NOMO-1 treated with dmso at 0.1 percent for 144 hours (cell line): ENCODE results near the gene TMEM175.
"Not testable (repeated sequence)": the region's sequence is repeated elsewhere in the genome, so short reads cannot be mapped to it uniquely, and the experiment has no call there.

ENCODE experiments used
- DNase-seq: peaks from one replicate; lab custom pipeline; 2025; ENCODE audit not compliant: unreplicated experiment; lab: John Stamatoyannopoulos, UW

TMEM175 gene

GRCh38 chr4:915041-915474 lies 17.2 kb upstream of the TMEM175 start:
- DNase-seq = peak; percentile 20

GRCh38 chr4:915595-915994 lies 16.7 kb upstream of the TMEM175 start:
- DNase-seq = peak; percentile 26

GRCh38 chr4:917466-917865 lies 14.8 kb upstream of the TMEM175 start:
- DNase-seq = no peak

- DNase-seq = no peak
These were observed 14.3 kb upstream of the TMEM175 start for GRCh38 chr4:917992-918391.

GRCh38 chr4:918591-918990 lies 13.7 kb upstream of the TMEM175 start:
- not testable (repeated sequence) for DNase-seq

- not testable (repeated sequence) for DNase-seq
These were observed 13.1 kb upstream of the TMEM175 start for GRCh38 chr4:919004-919680.

DNA sequence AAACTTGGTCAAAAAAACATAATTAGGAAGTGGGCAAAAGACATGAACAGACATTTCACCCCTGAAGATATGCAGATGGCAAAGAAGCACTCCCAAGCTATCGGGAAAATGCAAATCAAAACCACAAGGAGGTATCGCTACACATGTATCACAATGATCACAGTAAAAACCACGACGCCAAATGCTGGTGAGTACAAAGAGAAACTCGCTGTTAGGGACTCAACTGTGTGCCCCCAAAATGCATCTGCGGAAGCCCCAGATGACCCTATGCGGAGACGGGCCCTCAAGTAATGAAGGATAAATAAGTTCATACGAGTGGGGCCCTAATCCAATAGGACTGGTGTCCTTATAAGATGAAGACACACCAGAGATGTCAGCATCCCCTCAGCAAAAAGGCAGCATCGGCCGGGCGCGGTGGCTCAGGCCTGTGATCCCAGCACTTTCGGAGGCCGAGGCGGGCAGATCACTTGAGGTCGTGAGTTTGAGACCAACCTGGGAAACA lies 10.4 kb upstream of the TMEM175 start:
- no peak for DNase-seq

- DNase-seq = no peak
These were observed 7.9 kb upstream of the TMEM175 start for GRCh38 chr4:924107-925096.

- DNase-seq = no peak
These were observed 7.1 kb upstream of the TMEM175 start for GRCh38 chr4:925171-925570.

- DNase-seq = no peak
These were observed 6.3 kb upstream of the TMEM175 start for GRCh38 chr4:925771-926500.

DNA sequence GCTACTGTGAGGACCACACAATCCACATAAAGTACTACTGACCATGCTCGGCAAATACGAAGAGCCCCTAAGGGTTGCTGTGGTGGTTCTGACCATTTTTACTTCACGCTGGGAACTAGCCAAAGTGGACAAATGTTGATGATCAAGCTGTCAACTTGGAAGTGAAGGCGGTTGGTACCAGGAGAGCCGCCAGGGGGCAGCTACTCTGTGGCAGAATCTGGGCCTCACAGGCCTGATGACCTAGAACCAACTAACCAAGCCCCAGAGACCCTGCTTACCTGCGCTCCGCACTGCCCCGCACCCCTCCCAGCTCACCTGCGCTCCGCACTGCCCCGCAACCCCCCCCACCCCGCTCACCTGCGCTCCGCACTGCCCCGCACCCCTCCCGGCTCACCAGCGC lies 5.7 kb upstream of the TMEM175 start:
- DNase-seq = no peak

GRCh38 chr4:927566-927965 lies 4.7 kb upstream of the TMEM175 start:
- DNase-seq = not testable (repeated sequence)

- no peak for DNase-seq
These were observed 3.0 kb upstream of the TMEM175 start for GRCh38 chr4:929096-929765.

DNA sequence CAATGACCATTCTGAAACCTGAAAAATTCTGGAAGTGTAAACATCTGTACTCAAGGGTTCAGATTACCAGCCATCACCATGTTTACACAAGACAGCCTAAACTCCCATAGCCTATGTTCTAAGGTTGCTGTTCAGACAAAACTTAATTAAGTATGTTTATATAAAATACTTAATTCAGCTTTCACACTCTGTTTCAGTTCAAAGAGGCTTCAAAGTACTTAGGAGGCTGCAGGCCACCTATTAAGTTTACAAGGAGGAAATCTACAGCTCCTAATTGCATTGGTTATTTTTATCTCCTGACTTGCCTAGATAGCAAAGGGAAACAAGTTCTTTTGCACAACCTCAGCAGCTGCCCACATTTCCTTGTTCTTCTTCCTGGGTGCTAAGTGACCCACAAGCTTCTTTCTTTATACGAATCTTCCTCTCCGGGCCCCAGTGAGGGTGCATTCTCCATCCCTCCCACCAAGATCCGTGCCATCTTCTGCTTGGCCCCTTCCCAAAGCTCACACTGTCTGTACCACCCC lies 2.2 kb upstream of the TMEM175 start:
- no peak for DNase-seq

- DNase-seq = no peak
These were observed 1.4 kb upstream of the TMEM175 start for GRCh38 chr4:930827-931193.

DNA sequence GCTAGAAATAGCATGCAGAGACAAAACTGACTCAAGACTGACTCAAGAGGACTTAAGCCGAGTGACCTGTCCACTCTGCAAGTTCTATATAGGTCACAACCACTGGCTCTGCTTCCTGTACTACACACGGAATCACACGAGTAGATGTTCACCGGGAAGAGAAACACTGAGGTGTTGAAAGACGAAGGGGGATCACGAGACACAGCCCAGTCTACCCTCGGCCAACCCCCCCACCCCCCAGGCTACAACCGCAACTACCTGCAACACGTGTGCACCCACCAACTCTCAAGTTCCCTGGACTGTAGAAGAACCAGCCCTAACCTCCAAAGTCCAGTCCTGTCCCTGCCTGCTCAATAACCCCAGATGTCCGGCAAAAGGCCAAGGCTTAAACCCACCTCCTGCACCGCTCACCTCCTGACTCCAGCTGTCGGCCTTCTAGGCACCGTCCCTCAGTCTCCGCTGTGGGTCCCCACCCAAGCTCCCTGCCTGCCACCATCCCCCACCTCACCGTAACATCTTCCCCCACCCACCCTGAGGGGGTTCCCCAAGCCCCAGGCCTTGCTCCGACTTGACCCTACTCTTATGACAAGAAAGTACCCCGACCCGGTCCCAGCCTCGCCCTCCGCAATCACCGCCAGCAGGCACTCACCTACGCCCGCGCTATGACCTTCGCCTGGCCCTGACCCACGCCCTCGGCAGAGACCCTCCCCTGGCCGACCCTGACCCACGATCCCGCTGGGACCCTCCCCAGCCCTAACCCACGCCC lies 883 bp upstream of the TMEM175 start:
- DNase-seq = no peak

- DNase-seq = no peak
These were observed 432 bp downstream of the TMEM175 start for GRCh38 chr4:932713-933070.

GRCh38 chr4:939508-939907 lies 7.2 kb downstream of the TMEM175 start:
- DNase-seq = not testable (repeated sequence)

DNA sequence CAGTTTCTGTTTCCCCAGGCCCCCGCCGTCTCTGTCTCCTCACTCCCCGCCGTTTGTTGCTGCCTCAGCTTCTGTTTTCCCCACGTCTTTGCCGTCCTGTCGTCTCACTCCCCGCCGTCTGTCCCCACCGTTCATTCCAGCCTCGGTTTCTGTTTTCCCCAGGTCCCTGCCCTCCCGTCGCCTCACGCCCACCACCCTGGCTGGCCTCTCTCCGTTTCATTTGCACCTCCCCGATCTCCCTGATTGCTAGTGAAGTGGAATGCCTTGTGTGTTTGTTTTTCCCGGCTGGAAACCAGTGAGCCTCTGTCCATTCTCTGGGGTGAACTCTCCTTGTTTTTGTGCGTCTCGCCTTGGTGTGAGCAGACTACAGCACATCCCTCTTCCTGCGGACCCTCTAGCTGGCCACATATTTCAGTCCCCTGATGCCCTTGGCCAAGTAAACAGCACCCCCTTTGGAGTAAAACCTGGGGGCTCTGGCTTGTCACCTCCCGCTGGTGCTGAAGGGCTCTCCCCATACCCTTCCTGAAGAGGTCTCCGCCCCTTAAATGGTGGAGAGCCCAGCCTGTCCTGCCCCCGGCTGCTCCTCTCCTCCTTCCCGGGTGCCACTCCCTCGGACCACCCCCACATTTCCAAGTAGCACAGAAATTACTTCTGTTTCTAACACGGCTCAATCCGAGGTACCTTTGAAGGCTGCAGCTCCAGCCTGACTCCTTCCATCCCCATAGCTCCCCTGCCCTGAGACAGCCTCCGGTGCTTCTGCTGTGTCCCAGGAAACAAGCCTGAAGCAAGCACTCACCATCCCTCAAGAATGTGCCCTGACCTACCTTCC lies 13.2 kb downstream of the TMEM175 start:
- DNase-seq = no peak
